ENCODE data around the gene SDK1. TPM values are rescaled to one million over a fixed set of nuclear protein-coding genes. Genes with fewer than 3 reads are reported as not detected.

SDK1 gene
- total and polyA plus RNA-seq, 2 experiments from 2014 or later: 4.1 to 16.5 TPM

GRCh38 chr7:4200546-4201094, 899.6 kb downstream of the SDK1 start:
- no peak for DNase-seq (ENCODE audit: low read depth in 1 of 2, low spot score in 1 of 2)
- Histone ChIP-seq H3K4me1 (ENCODE audit: low read depth) (no peaks in the 10 kb centered on the region), H3K4me3 (no peak overlapping the region), H3K27me3 (no peaks in the 10 kb centered on the region), H3K36me3 (no peaks in the 10 kb centered on the region), H3K27ac (no peak overlapping the region), H3K9me3 (ENCODE audit: low read depth) (no peaks in the 10 kb centered on the region)
- TF ChIP-seq, protein P1, sequence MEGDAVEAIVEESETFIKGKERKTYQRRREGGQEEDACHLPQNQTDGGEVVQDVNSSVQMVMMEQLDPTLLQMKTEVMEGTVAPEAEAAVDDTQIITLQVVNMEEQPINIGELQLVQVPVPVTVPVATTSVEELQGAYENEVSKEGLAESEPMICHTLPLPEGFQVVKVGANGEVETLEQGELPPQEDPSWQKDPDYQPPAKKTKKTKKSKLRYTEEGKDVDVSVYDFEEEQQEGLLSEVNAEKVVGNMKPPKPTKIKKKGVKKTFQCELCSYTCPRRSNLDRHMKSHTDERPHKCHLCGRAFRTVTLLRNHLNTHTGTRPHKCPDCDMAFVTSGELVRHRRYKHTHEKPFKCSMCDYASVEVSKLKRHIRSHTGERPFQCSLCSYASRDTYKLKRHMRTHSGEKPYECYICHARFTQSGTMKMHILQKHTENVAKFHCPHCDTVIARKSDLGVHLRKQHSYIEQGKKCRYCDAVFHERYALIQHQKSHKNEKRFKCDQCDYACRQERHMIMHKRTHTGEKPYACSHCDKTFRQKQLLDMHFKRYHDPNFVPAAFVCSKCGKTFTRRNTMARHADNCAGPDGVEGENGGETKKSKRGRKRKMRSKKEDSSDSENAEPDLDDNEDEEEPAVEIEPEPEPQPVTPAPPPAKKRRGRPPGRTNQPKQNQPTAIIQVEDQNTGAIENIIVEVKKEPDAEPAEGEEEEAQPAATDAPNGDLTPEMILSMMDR (IDR thresholded peaks at IDR 0.05; ENCODE audit: low read depth, low read length): no peak

DNA sequence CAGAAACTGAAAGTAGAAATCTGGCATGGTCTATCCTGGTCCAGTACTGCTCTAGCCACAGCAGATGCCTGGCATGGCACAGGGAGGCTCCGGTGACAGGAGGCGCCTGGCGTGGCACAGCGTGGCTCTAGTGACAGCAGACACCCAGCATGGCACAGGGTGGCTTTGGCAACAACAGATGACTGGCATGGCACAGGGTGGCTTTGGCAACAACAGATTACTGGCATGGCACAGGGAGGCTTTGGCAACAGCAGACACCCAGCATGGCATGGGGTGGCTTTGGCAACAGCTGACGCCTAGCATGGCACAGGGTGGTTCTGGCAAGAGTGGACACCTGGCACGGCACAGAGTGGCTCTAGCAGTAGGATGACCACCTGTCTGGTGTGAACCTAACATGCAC, 900.5 kb downstream of the SDK1 start:
- no peak for DNase-seq (ENCODE audit: low read depth in 1 of 2, low spot score in 1 of 2)
- TF ChIP-seq, protein P1 (IDR thresholded peaks at IDR 0.05; ENCODE audit: low read depth, low read length): no peak

DNA sequence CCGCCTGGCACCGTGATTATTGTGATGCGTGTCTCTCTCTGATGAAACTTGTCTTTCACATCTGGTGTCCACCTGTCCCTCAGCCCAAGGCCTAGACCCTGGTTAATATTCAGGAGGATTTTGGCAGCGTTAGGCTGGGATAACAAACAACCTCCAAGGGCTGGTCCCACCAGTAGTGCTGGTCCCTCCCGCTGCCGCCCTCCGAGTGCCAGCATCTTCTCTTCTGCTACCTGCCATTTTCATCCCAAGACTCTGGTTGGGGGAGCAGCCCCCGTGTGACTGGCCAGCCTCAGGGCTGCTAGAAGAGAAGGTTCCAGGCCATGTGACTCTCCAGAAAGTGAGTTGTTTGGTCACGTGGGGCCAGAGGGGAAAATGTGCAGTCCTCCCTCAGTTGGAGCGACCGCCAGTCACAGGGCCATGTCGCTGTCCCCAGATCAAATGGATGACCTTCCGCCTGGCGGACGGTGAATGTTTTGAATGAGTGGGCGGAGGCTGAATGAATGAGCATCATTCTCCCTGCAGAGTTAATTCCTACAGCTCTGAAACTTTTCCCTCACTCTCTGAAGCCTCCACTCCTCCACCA, 901.2 kb downstream of the SDK1 start:
- Histone ChIP-seq H3K36me3 (no peaks in the 10 kb centered on the region), H3K4me1 (ENCODE audit: low read depth) (no peaks in the 10 kb centered on the region), H3K4me3 (no peak overlapping the region), H3K27ac (no peak overlapping the region), H3K27me3 (no peaks in the 10 kb centered on the region), H3K9me3 (ENCODE audit: low read depth) (no peaks in the 10 kb centered on the region)
- no peak for DNase-seq (ENCODE audit: low read depth in 1 of 2, low spot score in 1 of 2)
- TF ChIP-seq, protein P1 (IDR thresholded peaks at IDR 0.05; ENCODE audit: low read depth, low read length): no peak

More for the DNA sequence above, 900.5 kb downstream of the SDK1 start:
- Histone ChIP-seq H3K9me3 (ENCODE audit: low read depth) (no peaks in the 10 kb centered on the region), H3K36me3 (no peaks in the 10 kb centered on the region), H3K4me1 (ENCODE audit: low read depth) (no peaks in the 10 kb centered on the region), H3K27me3 (no peaks in the 10 kb centered on the region), H3K4me3 (no peak overlapping the region), H3K27ac (no peak overlapping the region)

DNA sequence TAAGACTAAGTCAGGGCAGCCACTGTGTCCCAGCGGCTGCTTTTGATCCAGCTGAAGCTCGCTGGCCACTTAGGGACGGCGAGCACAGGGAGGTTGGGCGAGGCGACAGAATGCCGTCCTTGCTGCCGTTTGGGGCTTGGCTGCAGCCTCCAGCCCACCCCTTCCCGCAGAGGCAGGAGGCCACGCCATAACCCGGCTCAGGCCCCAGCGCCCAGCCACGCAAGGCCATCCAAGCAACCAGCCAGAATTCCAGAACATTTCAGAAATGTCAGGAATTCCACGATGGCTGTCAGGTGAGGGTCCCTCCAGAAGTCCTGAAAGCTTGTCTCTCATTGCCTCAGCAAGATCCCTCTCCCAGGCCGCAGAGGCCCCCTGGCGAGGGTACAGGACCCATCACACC, 901.9 kb downstream of the SDK1 start:
- no peaks in the 10 kb centered on the region for H3K36me3 ChIP-seq
- TF ChIP-seq, protein P1 (IDR thresholded peaks at IDR 0.05; ENCODE audit: low read depth, low read length): no peak
- no peak overlapping the region for H3K27ac ChIP-seq
- no peak for DNase-seq (ENCODE audit: low read depth in 1 of 2, low spot score in 1 of 2)
- H3K4me1 ChIP-seq (ENCODE audit: low read depth): no peaks in the 10 kb centered on the region
- no peaks in the 10 kb centered on the region for H3K27me3 ChIP-seq
- no peaks in the 10 kb centered on the region for H3K9me3 ChIP-seq (ENCODE audit: low read depth)
- no peak overlapping the region for H3K4me3 ChIP-seq

DNA sequence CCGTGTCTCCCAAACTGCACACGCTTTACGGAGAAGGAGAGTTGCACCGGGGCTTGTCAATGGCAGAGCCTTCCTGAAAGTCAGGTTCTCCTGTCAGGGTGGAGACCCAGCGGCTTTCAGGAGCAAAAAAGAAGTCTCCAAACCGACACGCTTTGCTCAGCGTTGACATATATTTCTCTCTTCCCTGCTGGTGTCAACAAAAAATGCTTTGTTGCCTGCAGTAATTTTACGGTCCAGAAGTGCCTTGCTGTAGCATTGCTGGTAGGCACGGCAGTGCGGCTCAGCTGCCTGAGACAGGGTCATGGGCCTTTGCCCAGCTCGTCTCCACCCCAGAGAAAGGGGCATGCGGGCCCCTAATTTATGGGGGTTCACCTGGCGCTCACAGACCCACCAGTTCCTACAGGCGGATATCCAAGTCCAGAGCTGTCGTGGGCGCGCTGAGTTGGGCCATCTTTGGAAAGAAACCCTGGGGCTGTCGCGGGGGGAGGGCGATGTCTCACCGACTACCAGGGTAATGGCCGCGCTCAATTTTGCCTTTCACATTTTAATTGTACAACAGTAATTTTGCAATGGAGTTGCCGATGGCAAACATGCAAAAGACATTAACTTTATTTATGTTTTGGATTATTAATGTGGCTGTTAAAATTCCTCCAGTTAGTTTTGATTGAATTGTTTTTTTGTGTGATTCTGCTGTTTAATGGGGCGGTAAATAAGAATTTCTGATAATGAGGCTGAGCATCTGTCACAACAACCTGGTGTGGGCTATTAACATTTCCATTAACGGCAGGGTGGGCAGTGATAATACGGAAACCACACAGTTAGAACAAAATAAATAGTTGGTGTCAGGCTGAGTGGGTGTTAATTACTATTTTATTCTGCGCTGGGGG, 902.8 kb downstream of the SDK1 start:
- no peaks in the 10 kb centered on the region for H3K4me1 ChIP-seq (ENCODE audit: low read depth)
- H3K4me3 ChIP-seq: no peak overlapping the region
- no peaks in the 10 kb centered on the region for H3K36me3 ChIP-seq
- no peaks in the 10 kb centered on the region for H3K27me3 ChIP-seq
- H3K27ac ChIP-seq: no peak overlapping the region
- no peak for DNase-seq (ENCODE audit: low read depth in 1 of 2, low spot score in 1 of 2)
- TF ChIP-seq, protein P1 (IDR thresholded peaks at IDR 0.05; ENCODE audit: low read depth, low read length): no peak
- H3K9me3 ChIP-seq (ENCODE audit: low read depth): no peaks in the 10 kb centered on the region
